GM19467 (cell line): ENCODE measurements around the gene MYL12A.
A peak's percentile ranks its signal among the peaks of the same experiment; 100 is the strongest.

ENCODE experiments used
- ATAC-seq: cut with Tn5 transposase; IDR thresholded peaks from one replicate; pipeline ENCODE4 v1.9.1; 2021; ENCODE audit warnings: mild to moderate bottlenecking, moderate library complexity; ENCODE audit not compliant: unreplicated experiment

MYL12A gene

GRCh38 chr18:3281456-3282400 lies 34.1 kb downstream of the MYL12A start:
- no peak for ATAC-seq

- ATAC-seq: no peak
Observed at GRCh38 chr18:3283253-3283863, 35.8 kb downstream of the MYL12A start.

- no peak for ATAC-seq
Observed at GRCh38 chr18:3283908-3284307, 36.3 kb downstream of the MYL12A start.

GRCh38 chr18:3284501-3284900 lies 36.9 kb downstream of the MYL12A start:
- no peak for ATAC-seq

GRCh38 chr18:3286159-3286558 lies 38.6 kb downstream of the MYL12A start:
- ATAC-seq: no peak

- ATAC-seq: no peak
Observed at GRCh38 chr18:3293196-3293951, 45.8 kb downstream of the MYL12A start.

GRCh38 chr18:3294435-3295080 lies 47.0 kb downstream of the MYL12A start:
- no peak for ATAC-seq

GRCh38 chr18:3297025-3297984 lies 49.7 kb downstream of the MYL12A start:
- ATAC-seq: peak; percentile 97

GRCh38 chr18:3304832-3305231 lies 57.2 kb downstream of the MYL12A start:
- no peak for ATAC-seq

- ATAC-seq: no peak
Observed at GRCh38 chr18:3305354-3305762, 57.8 kb downstream of the MYL12A start.
